ENCODE measurements around the gene VWA3B.
A peak's percentile ranks its signal among the peaks of the same experiment; 100 is the strongest.
"Not testable (repeated sequence)": the region's sequence is repeated elsewhere in the genome, so short reads cannot be mapped to it uniquely, and the experiment has no call there.

Gene VWA3B

GRCh38 chr2:98039085-98039756 lies 47.7 kb upstream of the VWA3B start:
- no peak overlapping the region for H3K4me3 ChIP-seq (ENCODE audit: insufficient read depth, low read length, poor library complexity, severe bottlenecking)
- H3K79me2 ChIP-seq (ENCODE audit: insufficient read depth, low read length) = no peaks in the 10 kb centered on the region
- no peaks in the 10 kb centered on the region for H3K9me2 ChIP-seq (replicated peaks; ENCODE audit: insufficient read depth, low read length)
- no peaks in the 10 kb centered on the region for H3F3A ChIP-seq (ENCODE audit: insufficient read depth)
- no peaks in the 10 kb centered on the region for H3K36me3 ChIP-seq (ENCODE audit: low read length)
- H3K27ac ChIP-seq (ENCODE audit: low read depth, low read length) = no peak overlapping the region
- no peak overlapping the region for H3K9ac ChIP-seq (ENCODE audit: low read length)
- no peaks in the 10 kb centered on the region for H4K20me1 ChIP-seq (ENCODE audit: low read depth, low read length)
- TF ChIP-seq CTCF (IDR thresholded peaks at IDR 0.05; ENCODE audit: insufficient read depth, low read length, poor library complexity, severe bottlenecking) (no peak), EZH2phosphoT487 (conservative IDR thresholded peaks at IDR 0.05; ENCODE audit: low read length) (no peak)
- H2AFZ ChIP-seq (ENCODE audit: low read depth, low read length, severe bottlenecking) = no peak overlapping the region
- no peaks in the 10 kb centered on the region for H3K27me3 ChIP-seq (ENCODE audit: low read length)
- no peaks in the 10 kb centered on the region for H3K9me3 ChIP-seq (ENCODE audit: insufficient read depth, low read length)
- H3K4me2 ChIP-seq (ENCODE audit: low read depth, low read length, poor library complexity, severe bottlenecking) = peak overlapping the region; percentile 15

GRCh38 chr2:98040331-98040939 lies 46.5 kb upstream of the VWA3B start:
- H3K4me3 ChIP-seq (ENCODE audit: insufficient read depth, low read length, poor library complexity, severe bottlenecking) = no peak overlapping the region
- H2AFZ ChIP-seq (ENCODE audit: low read depth, low read length, severe bottlenecking) = no peak overlapping the region

GRCh38 chr2:98043101-98043500 lies 43.9 kb upstream of the VWA3B start:
- Histone ChIP-seq H3K9me3 (ENCODE audit: insufficient read depth, low read length) (peaks cover 6% of the 10 kb centered on the region; the same call in 1 of the 2 replicates), H3K4me2 (ENCODE audit: low read depth, low read length, poor library complexity, severe bottlenecking) (no peak overlapping the region), H2AFZ (ENCODE audit: low read depth, low read length, severe bottlenecking) (no peak overlapping the region), H3K27me3 (ENCODE audit: low read length) (no peaks in the 10 kb centered on the region), H4K20me1 (ENCODE audit: low read depth, low read length) (no peaks in the 10 kb centered on the region), H3K9ac (ENCODE audit: low read length) (no peak overlapping the region), H3K27ac (ENCODE audit: low read depth, low read length) (no peak overlapping the region), H3K79me2 (ENCODE audit: insufficient read depth, low read length) (no peaks in the 10 kb centered on the region), H3K36me3 (ENCODE audit: low read length) (no peaks in the 10 kb centered on the region), H3F3A (ENCODE audit: insufficient read depth) (no peaks in the 10 kb centered on the region), H3K4me3 (ENCODE audit: insufficient read depth, low read length, poor library complexity, severe bottlenecking) (no peak overlapping the region), H3K9me2 (replicated peaks; ENCODE audit: insufficient read depth, low read length) (no peaks in the 10 kb centered on the region)
- TF ChIP-seq CTCF (IDR thresholded peaks at IDR 0.05; ENCODE audit: insufficient read depth, low read length, poor library complexity, severe bottlenecking) = no peak
- TF ChIP-seq EZH2phosphoT487 (conservative IDR thresholded peaks at IDR 0.05; ENCODE audit: low read length) = no peak

More at GRCh38 chr2:98040331-98040939, 46.5 kb upstream of the VWA3B start:
- no peaks in the 10 kb centered on the region for H3K27me3 ChIP-seq (ENCODE audit: low read length)
- H3F3A ChIP-seq (ENCODE audit: insufficient read depth) = no peaks in the 10 kb centered on the region
- H3K9me3 ChIP-seq (ENCODE audit: insufficient read depth, low read length) = peaks cover 5% of the 10 kb centered on the region; the same call in 1 of the 2 replicates
- no peaks in the 10 kb centered on the region for H3K79me2 ChIP-seq (ENCODE audit: insufficient read depth, low read length)
- H3K27ac ChIP-seq (ENCODE audit: low read depth, low read length) = no peak overlapping the region
- no peak overlapping the region for H3K4me2 ChIP-seq (ENCODE audit: low read depth, low read length, poor library complexity, severe bottlenecking)
- no peak overlapping the region for H3K9ac ChIP-seq (ENCODE audit: low read length)
- H4K20me1 ChIP-seq (ENCODE audit: low read depth, low read length) = no peaks in the 10 kb centered on the region
- no peaks in the 10 kb centered on the region for H3K9me2 ChIP-seq (replicated peaks; ENCODE audit: insufficient read depth, low read length)
- H3K36me3 ChIP-seq (ENCODE audit: low read length) = no peaks in the 10 kb centered on the region
- TF ChIP-seq EZH2phosphoT487 (conservative IDR thresholded peaks at IDR 0.05; ENCODE audit: low read length) (no peak), CTCF (IDR thresholded peaks at IDR 0.05; ENCODE audit: insufficient read depth, low read length, poor library complexity, severe bottlenecking) (no peak)

- not testable (repeated sequence) for H3K9ac ChIP-seq (ENCODE audit: low read length); H2AFZ ChIP-seq (ENCODE audit: low read depth, low read length, severe bottlenecking); H3K9me3 ChIP-seq (ENCODE audit: insufficient read depth, low read length); H3K4me2 ChIP-seq (ENCODE audit: low read depth, low read length, poor library complexity, severe bottlenecking); H4K20me1 ChIP-seq (ENCODE audit: low read depth, low read length); H3K27ac ChIP-seq (ENCODE audit: low read depth, low read length); H3K79me2 ChIP-seq (ENCODE audit: insufficient read depth, low read length); H3K27me3 ChIP-seq (ENCODE audit: low read length); H3K36me3 ChIP-seq (ENCODE audit: low read length); H3K9me2 ChIP-seq (replicated peaks; ENCODE audit: insufficient read depth, low read length); H3F3A ChIP-seq (ENCODE audit: insufficient read depth); H3K4me3 ChIP-seq (ENCODE audit: insufficient read depth, low read length, poor library complexity, severe bottlenecking)
Measured at GRCh38 chr2:98044730-98045129, 42.2 kb upstream of the VWA3B start.
